Measurements from ENCODE around the gene ECM1. TPM values are rescaled to one million over a fixed set of nuclear protein-coding genes. Genes with fewer than 3 reads are reported as not detected.

Gene ECM1
- total RNA-seq, 1 experiment from 2014 or later = 3.7 TPM

DNA sequence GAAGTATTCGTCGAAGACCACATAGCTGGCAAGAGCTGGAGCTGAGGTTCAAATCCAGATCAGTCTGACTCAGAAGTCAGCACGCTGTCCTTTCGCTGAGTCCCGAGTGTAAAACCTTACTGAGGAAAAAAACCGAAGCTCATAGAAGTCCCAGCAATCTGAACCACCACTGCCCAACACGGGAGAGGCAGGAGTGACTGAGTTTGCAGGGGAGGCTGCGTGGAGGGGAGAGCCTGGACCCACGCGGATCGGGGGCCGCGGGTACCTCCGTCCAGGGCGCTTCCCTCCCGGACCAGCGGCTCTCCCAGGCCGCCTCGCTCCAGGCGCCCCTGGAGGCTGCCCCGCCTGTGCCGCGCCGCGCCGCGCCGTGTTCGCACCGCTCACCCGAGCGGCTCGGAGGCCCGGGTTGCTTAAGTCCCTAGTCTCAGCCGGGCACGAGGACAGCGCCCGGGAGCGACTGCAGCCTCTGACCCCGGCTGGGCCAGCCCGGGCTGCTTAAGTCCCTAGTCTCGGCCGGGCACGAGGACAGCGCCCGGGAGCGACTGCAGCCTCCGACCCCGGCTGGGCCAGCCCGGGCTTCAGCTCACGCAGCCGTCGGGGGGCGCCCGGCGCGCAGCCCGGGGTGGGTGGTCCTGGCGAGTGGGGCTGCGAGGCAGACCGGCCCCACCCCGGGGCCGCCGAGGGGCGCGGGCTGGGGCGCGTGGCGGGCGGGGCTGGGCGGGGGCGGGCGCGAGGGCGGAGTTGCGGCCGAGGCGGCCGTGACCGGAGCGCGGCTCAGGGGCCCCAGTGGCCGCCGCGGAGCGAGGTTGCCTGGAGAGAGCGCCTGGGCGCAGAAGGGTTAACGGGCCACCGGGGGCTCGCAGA is 41.0 kb downstream of the ECM1 start, which contains the start of gene ADAMTSL4:
Gene ADAMTSL4, plus strand, starts transcription at position 777 of the 864 bp plus-strand sequence. CDS start 2,881 bp downstream, outside the sequence.
- no peaks in the 10 kb centered on the region for H3K79me2 ChIP-seq (ENCODE audit: low read length)
- H2AFZ ChIP-seq (ENCODE audit: low read length) = peak within 1 kb of the TSS; percentile 81
- peak within 1 kb of the TSS; percentile 60 for H3K9ac ChIP-seq (ENCODE audit: low read length)
- H3K36me3 ChIP-seq (ENCODE audit: low read depth, low read length) = no peaks in the 10 kb centered on the region
- H3K4me2 ChIP-seq (ENCODE audit: low read length) = peak within 1 kb of the TSS; percentile 95
- ATAC-seq (peak; percentile 77), DNase-seq (peak; percentile 65)
- ChIA-PET POLR2A (ENCODE audit: unreplicated experiment) (interaction anchor here (0.5 to 1.0 kb wide), 3 partner anchors 15 to 83 kb away, joined by 3 to 17 read pairs (median 5); partner anchors contain the start of gene FALEC), CTCF (interaction anchor here (0.6 kb wide), 1 partner anchor 17 kb away, joined by 5 read pairs; no protein-coding TSS in a partner anchor)
- H3K9me2 ChIP-seq (replicated peaks; ENCODE audit: low read length) = no peaks in the 10 kb centered on the region
- H3K4me3 ChIP-seq (ENCODE audit: low read length) = peak within 1 kb of the TSS; percentile 72
- H3K9me3 ChIP-seq (ENCODE audit: low read length) = no peaks in the 10 kb centered on the region
- BruUV-seq (replicated peaks) = no TSS peak
- intact Hi-C loops (cut with micrococcal nuclease) = loop anchor here (5.0 kb wide), 1 partner anchor 87 kb away; no protein-coding TSS in a partner anchor
- no peaks in the 10 kb centered on the region for H4K20me1 ChIP-seq (ENCODE audit: low read length)
- H3K27me3 ChIP-seq (ENCODE audit: low read length) = no peaks in the 10 kb centered on the region
- H3K4me1 ChIP-seq (ENCODE audit: insufficient read depth, low read length) = peaks cover 20% of the 10 kb centered on the region
- peak within 1 kb of the TSS; percentile 4; the same call in 1 of the 2 replicates for H3K27ac ChIP-seq (ENCODE audit: low read length)
- H3F3A ChIP-seq (ENCODE audit: low read length, unreplicated experiment) = no peaks in the 10 kb centered on the region
- no peak for TF ChIP-seq EZH2phosphoT487 (IDR thresholded peaks at IDR 0.05; ENCODE audit: borderline replicate concordance, low read length)
- TF ChIP-seq EZH2 (IDR thresholded peaks at IDR 0.05; ENCODE audit: low read length, unreplicated experiment) = no peak
- peak; percentile 28; the same call in 1 of the 2 replicates for TF ChIP-seq CTCF (conservative IDR thresholded peaks at IDR 0.05; ENCODE audit: low read depth, low read length)

DNA sequence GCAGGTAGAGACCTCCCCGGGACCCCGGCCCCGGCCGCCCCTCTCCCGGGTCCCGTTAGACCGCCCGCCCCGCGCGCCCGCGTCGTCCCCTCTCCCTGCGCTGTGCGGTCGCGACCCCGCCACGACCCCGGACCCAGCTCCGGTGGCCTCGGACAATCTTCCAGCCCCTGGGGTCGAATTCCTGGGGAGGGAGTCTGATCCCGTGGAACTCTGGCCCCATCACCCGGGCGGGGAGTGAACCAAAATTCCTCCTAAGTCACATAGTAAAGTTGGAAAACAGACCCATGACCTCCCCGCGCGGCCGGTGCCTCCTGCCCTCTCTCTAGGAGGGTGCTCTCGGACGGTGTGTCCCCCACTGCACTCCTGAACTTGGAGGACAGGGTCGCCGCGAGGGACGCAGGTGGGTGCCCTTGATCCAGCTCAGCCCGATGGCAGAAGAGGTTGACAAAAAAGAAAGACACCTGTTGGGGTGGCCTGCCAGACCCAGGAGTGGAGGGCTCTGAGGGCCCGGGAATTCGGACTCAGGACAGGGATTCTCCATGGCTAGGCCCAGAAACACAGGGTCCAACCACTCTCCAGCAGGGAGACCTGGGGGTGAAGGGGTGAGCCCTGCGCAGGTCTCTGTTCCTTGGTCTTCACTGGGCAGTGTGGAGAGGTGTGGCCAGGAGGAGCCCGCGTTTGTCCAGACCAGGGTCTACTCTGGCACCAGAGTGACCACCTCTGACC is 41.8 kb downstream of the ECM1 start:
- no peak for TF ChIP-seq EZH2 (IDR thresholded peaks at IDR 0.05; ENCODE audit: low read length, unreplicated experiment)
- TF ChIP-seq CTCF (conservative IDR thresholded peaks at IDR 0.05; ENCODE audit: low read depth, low read length) = no peak
- no peak for TF ChIP-seq EZH2phosphoT487 (IDR thresholded peaks at IDR 0.05; ENCODE audit: borderline replicate concordance, low read length)
- Histone ChIP-seq H3K9ac (ENCODE audit: low read length) (no peak overlapping the region), H4K20me1 (ENCODE audit: low read length) (no peaks in the 10 kb centered on the region), H3K4me3 (ENCODE audit: low read length) (peak overlapping the region; percentile 60), H3K9me3 (ENCODE audit: low read length) (no peaks in the 10 kb centered on the region), H2AFZ (ENCODE audit: low read length) (peak overlapping the region; percentile 70), H3K9me2 (replicated peaks; ENCODE audit: low read length) (no peaks in the 10 kb centered on the region), H3F3A (ENCODE audit: low read length, unreplicated experiment) (no peaks in the 10 kb centered on the region), H3K36me3 (ENCODE audit: low read depth, low read length) (no peaks in the 10 kb centered on the region), H3K27ac (ENCODE audit: low read length) (no peak overlapping the region), H3K79me2 (ENCODE audit: low read length) (no peaks in the 10 kb centered on the region), H3K4me1 (ENCODE audit: insufficient read depth, low read length) (peaks cover 20% of the 10 kb centered on the region), H3K27me3 (ENCODE audit: low read length) (no peaks in the 10 kb centered on the region), H3K4me2 (ENCODE audit: low read length) (peak overlapping the region; percentile 85)
- CTCF ChIA-PET = no interaction called here
- DNase-seq (no peak), ATAC-seq (peak; percentile 1; the same call in 1 of the 2 replicates)
- POLR2A ChIA-PET (ENCODE audit: unreplicated experiment) = no interaction called here
- no TSS peak for BruUV-seq (replicated peaks)
- intact Hi-C loops (cut with micrococcal nuclease) = loop anchor here (5.0 kb wide), 1 partner anchor 87 kb away; no protein-coding TSS in a partner anchor
